ENCODE results near the gene WHRN. TPM values are rescaled to one million over a fixed set of nuclear protein-coding genes. Genes with fewer than 3 reads are reported as not detected.
A peak's percentile ranks its signal among the peaks of the same experiment; 100 is the strongest.

WHRN gene
- total RNA-seq, 1 donor, result 5.4 TPM

DNA sequence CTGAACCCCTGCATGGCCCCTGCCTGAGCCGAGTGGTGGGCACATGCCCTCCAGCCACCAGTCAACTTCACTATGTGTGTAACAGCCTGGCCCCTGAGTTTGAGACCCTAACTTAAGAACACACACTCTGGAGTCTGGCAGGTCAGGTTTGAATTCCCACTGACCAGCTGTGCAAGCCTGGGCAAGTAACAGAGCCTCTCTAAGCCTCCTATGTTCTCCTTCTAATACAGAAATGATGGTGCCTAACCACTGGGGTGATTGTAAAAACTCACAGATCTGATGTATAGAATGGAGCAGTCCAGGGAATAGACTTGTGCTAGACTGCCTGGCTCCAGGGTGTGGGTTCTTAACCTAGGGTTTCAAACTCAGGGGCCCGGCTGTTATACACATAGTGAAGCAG, 100.7 kb downstream of the WHRN start:
- DNase-seq (ENCODE audit: low read depth in 2 of 3, low spot score in 2 of 3), result no peak

DNA sequence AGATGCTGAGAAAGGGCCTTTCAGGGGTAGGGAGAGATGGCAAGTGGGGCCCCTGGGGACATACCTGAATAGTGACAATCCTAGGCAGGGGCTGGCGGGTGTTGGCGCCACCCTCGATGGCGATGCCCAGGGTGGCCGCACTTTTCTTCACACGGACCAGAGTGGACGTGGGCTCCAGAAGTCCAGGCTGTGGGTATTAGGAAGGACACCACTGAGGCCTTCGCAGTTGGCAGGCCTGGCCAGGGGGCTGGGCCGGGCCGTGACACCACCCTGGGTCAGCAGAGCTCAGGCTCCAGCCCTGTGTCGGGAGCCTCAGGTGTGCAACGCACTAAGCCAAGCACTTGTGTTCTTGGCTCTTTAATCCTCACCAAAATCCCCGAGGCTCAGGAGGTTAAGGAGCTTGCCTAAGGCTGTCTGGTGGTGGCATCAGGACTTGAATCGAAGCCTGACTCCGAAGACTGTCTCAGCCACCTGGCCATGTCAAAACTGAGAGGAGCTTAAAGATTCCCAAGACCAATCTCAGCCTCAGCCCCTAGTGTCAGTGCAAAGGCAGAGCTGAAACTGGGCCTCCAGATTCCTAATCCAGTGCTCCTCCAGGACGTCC, 102.0 kb downstream of the WHRN start:
- no peak for DNase-seq (ENCODE audit: low read depth in 2 of 3, low spot score in 2 of 3)

DNA sequence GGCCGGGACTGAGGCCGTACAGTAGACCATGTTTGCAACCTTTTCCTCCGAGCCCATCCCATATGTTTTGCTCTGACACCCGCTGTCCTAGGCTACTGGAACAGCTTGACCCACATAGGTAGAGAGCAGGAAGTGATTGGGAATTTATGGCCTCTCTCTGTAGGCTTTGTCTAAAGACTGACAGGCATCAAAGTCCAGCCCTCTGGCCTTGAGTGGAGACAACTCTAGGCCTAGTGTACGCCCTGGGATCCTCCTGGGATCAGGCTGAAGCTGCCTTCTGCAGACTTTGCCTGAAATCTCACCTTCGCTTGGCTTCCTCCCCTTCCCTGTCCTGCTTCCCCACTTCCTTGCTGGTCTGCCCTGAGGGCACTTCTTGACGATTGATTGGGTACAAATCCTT, 103.9 kb downstream of the WHRN start:
- DNase-seq (ENCODE audit: low read depth in 2 of 3, low spot score in 2 of 3), result no peak

DNA sequence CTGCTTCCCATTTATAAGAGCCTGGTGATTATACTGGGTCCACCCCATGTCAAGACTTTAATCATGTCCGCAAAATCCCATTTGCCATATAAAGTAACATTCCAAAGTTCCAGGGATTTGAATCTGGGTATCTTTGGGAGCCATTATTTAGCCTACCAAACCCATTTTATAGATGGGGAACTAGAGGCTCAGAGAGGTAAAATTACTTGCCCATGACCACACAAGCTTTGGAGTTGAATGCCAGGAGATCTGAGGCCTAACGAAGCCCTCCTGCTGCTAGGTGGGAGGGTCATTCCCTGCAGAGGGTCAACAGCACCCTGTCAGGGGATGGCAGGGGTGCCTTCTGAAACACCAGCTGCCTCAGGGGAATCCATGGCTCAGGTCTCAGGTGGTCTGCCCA, 104.5 kb downstream of the WHRN start:
- DNase-seq (ENCODE audit: low read depth in 2 of 3, low spot score in 2 of 3), result no peak

DNA sequence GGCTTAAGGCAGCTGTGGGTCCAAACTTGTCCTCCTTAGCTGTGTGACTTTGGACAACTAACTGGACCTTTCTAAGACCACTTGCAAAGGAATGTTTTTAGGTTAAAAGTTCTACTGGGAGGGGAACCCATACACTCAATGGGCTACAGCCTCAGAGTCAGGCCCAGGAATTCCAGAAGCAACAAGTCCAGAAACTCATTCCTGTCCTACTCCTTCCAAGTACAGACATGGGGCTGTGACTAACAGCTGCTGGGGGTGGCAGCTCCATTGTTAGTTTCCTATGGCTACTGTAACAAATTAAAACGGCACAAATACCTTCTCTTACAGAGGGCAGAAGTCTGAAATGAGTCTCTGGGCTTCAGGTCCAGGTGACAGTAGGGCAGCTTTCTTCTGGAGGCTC, 105.1 kb downstream of the WHRN start:
- DNase-seq (ENCODE audit: low read depth in 2 of 3, low spot score in 2 of 3), result no peak

DNA sequence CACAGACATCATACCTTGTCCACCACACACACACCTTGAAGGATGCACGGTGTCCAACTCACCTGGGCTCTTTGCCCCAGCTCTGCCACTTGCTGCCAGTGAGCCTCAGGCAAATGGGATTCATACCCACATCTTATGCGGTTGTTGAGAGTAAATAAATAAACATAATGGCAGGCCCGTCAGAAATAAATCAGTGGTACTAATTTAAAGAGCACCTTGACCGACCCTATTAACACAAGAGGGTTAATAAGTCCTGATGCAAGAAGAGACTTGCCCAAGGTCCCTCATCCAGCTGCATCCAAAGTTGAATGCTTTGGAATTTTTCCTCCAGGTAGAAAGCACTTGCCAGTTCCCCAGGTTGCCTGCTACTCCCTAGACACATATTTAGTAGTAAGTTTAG, 105.9 kb downstream of the WHRN start:
- DNase-seq (ENCODE audit: low read depth in 2 of 3, low spot score in 2 of 3), result no peak

DNA sequence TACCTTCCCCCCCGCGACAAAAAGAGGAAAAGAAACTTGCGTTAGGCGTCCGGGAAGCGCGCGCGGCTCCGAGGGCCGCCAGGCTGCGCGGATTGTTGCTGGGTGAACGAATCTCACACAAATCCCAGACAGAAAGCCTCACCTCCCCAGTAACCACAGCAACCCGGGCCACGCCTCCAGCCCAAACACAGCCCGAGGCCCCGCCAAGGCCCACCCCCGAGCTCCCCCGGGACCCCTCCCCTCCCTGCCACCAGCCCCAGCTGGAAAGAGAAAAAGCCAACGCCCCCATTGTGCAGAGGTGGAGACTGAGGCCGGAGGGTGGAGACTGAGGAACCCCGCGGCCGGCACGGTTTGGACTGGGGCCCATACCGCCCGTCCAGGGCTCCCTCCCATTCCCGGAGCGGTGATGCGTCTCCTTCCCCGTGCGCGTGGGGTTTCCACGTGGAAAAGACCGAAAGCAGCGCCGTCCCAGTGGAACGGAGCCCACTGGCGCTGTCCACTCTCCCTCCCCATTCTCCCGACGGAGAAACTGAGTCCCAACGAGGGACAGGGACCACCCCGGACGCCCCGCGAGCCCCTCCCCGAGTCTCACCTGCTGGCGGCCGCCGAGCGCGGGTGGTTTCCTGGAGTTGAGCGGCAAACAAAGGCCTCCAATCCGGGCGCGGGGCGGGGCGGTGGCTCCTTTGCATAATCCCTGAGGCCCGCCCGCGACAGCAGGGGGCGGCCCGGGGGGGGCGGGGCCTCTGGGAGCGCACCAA, 107.2 kb downstream of the WHRN start:
- peak; percentile 87 to 95 (median 95) for DNase-seq (ENCODE audit: low read depth in 2 of 3, low spot score in 2 of 3)

DNA sequence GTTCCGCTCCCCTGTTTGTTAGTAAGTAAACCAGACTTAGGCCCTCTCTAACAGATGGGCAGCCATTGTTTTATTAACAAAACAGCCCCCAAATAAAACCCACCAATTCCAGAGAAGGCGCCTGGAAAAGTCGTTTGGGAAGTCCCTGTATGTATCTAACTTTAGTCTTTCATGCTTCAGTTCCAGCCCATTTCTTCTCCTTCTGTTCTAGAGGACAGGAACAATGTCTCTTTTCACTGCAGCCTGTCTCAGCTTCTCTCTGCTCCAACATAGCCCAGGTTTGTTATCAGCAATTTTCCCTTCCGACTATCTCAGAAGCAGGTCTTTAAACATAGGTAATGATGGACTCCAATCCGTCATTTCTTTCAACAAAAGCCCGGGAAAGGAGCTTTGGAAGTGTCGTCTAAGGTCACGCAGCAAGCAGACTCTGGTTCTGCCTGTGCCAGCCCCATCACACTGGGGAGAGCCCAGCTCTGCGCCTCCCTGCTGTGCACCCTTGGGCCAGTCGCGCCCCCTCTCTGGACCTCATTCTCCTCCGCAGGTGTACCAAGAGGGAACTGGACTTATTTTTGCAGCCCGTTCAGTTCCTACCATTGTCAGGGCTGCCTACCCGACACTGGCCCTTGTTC, 107.9 kb downstream of the WHRN start:
- DNase-seq (ENCODE audit: low read depth in 2 of 3, low spot score in 2 of 3), result no peak

DNA sequence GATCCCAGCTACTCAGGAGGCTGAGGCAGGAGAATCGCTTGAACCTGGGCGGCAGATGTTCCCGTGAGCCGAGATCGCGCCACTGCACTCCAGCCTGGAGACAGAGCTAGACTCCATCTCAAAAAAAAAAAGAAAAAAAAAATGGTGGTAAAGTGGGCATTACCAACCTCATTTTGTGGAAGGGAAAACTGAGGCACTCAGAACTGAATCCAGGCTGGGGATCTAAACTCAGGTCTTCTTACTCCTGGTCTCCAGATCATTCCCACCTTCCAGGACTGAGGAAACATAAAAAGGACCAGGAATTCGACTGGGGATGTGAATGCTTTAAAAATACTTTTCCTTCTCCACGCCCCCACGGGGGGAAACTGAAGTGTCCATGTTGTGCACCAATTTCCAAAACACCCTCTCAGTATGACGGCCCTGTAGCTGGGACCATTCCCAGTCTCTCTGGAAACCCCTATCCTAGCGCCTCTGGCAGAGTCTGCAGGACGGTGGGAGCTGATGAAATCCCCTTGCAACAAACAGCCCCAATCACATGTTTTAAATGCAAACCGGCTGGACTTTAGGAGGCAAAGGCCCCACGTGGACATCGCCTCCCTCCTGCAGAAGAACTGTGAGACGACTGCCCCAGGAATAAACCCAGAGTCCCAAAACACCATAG, 108.6 kb downstream of the WHRN start:
- no peak for DNase-seq (ENCODE audit: low read depth in 2 of 3, low spot score in 2 of 3)

DNA sequence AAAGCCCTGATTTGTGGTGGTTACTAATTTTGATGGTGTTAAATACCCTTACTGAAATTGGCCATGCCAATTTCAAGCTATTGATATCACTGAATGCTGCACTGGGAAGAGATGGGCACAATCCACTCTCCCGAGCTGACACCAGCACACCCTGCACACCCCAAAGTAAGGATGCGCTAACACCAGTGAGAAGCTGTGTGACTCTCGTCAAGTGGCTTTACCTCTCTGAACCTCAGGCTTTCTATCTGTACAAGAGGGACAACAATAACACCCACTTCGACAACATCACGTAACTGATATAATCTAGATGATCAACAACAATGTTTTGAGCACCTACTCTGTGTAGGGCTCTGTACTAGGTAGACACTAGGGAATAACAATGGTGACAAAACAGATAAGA, 109.5 kb downstream of the WHRN start:
- DNase-seq (ENCODE audit: low read depth in 2 of 3, low spot score in 2 of 3), result no peak

DNA sequence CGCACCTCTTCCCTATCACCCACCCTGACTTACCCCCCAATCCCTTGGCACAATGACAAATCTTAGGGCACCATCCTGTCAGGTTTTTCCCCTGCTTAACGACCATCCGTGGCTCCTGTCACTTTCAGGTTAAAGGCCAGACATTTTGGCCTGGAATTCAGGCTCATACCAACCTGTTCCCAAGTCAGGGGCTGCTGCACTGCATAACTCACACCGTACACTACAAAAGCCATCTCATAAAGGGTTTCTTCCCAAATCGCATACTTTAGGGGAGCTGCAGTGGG, 110.0 kb downstream of the WHRN start:
- DNase-seq (ENCODE audit: low read depth in 2 of 3, low spot score in 2 of 3), result no peak

DNA sequence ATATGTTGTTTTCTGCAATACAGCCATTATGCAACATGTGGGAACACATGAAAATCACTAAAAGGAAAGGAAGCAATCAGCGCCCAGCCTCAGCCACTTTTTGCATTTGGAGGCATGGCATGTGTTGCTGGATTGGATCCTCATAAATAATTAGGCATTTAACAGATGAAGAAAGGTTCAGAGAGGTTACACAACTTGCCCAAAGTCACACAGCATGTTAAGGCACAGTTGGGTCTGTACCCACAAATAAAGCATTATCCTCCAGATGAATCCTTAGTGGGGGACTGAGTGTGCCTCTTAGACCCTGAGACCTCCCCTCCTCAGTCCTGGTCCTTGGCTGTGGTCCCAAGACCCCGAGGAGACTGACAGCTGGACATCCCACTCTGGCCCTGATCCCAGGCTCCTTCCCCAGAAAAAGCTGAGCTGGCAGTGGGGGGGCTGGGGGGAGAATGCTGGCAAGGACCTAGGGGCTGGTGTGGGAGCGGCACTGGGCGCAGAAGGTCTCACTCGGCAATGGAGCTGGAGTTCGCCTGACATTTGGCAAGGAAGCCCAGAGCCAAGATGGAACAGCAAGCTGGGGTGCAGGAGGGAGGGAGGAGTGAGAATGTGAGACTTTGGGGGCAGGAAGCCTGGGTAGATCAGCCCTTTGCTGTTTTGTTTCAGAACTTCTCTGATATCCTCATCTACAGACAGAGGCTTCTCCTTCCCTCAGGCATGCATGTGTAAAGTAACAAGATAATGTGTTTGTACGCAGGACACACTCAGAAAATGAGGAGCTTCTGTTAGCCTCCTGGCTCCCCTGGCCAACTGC, 110.5 kb downstream of the WHRN start:
- DNase-seq (ENCODE audit: low read depth in 2 of 3, low spot score in 2 of 3), result no peak

DNA sequence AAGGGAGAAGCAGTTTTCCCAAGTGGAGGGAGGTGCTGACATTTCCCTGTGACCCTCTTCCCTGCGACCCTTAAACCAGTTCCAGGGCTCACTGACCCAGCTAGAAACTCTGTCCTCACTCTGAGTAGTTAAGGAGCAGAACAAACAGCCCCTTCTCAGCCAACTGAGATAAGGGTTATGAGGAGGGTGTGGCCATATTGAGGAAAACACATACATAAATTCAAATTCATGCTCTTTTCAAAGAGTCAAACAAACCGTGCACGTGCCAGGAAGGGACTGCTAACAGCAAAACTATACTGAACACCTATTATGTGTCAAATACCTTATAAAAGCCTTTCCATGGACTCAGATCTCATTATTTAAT, 112.5 kb downstream of the WHRN start:
- DNase-seq (ENCODE audit: low read depth in 2 of 3, low spot score in 2 of 3), result no peak

DNA sequence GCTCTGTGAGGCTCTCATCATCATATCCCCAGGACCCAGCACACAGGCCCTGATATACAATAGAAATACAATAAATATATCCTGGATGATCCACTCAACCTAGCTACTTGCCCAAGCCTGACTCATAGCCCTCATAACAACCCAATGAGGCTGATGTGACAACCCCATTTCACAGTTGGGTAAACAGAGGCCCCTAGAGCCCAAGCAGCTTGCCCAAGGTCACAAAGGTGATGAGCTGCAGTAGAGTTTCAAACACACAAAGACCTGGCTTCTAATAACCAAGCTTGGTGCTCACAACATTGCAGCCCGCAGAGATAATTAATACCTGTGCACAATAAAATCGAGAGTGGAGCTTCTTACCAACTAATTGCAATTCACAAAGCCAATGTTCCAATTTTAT, 114.3 kb downstream of the WHRN start:
- DNase-seq (ENCODE audit: low read depth in 2 of 3, low spot score in 2 of 3), result no peak

DNA sequence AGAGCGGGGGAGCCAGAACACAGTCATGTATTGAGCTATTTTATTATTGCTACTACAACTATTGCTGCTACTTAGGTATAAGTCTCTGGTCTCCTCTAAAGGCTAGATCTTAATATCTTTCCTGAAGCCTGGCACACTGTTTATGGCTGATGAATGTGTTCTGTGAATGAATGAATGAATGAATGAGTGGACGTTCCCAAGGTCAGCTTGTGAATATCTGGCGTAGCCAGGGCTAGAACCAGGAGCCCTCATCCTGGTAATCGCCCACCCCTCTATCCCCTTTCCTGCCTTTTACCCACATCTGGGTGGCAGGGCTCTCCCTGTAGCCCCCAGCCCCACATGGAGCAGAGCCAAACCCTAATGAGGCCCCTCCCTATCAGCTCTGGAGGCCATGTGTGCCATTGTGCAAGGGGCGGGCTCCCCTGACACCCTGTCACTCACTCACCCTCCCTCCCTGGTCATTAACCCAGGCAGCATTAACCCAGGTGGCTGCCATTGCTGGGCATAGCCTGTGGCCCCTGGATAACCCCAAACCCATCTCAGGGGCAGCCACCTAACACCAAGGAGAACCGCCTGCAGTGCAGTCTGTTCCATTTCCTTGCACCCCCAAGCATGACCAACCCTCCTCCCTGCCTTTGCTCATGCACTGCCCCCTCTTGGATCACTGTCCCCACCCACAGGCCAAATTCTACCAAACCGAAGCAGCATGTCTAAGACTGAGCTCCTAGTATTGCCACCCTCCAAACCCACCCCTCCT, 115.5 kb downstream of the WHRN start:
- DNase-seq (ENCODE audit: low read depth in 2 of 3, low spot score in 2 of 3), result peak in 1 of 3 donors; percentile 15

DNA sequence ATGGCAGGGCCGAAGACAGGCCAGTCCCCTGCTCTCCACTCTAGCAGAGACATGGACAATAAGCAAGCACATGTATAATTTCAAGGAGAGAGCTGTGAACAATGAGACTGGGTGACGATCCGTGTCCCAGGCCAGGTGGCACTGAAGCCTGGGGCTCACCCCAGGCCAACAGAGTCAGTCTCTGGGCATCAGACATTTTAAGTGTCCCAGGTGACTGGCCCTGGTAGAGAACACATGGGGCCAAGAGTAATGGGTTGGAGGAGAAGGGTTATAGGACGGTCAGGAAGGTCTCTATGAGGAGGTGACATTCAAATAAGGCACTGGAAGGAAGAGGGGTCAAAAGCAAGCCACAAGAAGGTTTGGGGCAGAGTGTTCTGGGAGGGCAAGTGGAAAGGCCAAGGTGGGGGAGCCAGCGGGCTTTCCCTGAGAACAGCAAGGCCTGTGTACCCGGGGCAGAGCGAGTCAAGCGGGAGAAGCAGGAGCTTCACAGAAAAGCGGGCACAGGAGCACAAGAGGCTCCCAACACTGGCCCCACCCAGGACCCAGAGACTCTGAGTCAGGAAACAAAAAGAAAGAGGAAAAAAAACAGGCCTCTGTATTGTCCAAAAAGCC, 116.4 kb downstream of the WHRN start:
- DNase-seq (ENCODE audit: low read depth in 2 of 3, low spot score in 2 of 3), result no peak

DNA sequence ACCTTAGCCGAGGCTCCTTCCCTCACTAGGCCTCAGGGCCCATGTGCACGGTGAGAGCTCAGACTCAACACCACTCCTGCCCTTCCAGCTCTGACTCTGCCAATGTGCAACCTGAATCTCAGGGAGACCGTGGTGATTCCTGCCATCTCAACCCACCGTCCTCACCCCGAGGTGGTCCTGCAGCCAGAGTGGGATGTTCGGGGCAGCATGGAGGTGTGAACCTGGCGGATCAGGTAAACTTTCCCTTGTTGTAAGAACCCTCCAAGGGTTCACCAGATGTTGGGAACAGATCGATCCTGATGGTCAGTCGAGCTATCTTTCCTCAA, 117.0 kb downstream of the WHRN start:
- DNase-seq (ENCODE audit: low read depth in 2 of 3, low spot score in 2 of 3), result no peak

DNA sequence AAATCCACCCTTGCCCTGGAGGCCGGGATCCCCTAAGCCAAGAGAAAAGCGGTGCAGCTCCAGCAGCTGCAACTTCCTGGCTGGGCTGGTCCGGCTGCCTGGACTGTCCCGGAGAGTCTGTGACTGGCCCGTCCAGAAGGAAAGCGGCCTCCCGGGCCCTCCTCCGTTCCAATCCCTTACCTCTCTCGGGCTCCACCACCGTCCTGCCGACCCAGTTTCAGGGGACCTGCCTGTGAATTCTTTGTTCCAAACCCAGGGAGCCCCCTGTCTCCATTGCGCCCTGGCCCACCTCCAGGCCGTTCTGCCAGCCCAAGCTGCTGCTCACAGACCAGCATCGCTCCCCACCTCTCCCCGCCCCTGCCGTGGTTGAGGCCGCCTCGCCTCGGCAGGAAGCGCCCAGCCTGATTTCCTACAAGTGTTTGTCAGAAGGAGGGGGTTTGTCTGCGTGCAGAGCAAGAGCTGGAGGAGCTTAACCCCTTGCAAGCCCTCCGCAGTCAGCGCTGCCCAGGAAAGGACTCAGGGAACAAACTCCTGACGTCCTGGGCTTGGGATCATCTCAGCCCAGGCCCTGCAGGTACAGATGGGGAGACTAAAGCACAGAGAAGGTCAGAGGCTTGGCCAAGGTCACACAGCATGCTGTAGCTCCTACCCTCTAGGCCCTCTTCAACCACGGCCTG, 117.5 kb downstream of the WHRN start, which contains the start of gene AKNA:
TSS of gene AKNA (minus strand) at position 303 of the 677 bp plus-strand sequence. CDS start 6,649 bp downstream, outside the sequence.
- DNase-seq (ENCODE audit: low read depth in 2 of 3, low spot score in 2 of 3), result peak; percentile 54 to 87 (median 77)

DNA sequence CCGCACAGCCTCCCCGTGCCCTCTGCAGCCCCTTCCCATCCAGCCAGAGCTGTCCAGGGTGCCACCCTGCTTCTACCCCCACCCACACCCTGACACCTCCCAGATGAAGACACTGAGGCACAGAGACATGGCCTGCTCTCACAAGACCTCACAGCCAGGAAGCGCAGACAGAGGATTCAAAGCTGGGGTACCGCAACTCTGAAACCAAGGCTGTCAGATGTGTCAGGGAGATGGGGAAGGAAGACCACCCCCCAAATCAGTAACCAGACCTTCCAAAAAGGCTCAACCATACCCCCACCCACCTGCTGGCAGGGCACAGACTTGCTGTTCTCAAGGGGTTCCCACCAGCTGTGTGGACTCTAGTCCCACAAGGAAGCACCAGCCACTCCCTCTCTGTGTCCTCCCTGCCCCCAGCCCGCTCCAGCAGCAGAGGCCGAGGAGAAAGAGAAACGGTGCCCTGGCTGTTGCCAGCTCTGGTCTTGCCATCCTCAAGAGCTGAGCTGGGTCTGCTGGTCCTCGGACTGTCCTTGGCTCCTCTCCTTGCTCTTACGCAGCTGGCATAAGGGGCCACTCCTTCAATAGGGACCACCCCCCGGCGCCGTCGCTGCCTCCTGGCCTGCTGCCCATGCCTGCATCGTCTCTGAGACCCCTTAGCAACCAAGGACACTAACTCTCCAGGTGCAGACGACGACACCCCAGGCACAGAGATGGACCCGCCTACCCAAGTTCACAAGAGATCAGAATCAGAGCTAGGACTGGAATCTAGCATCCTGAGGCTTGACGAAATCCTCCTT, 118.2 kb downstream of the WHRN start:
- DNase-seq (ENCODE audit: low read depth in 2 of 3, low spot score in 2 of 3), result no peak

All from hematopoietic multipotent progenitor cell (in vitro differentiated cells).